Keratinocyte (primary cell): ENCODE measurements around the gene MYL7. TPM values are rescaled to one million over a fixed set of nuclear protein-coding genes. Genes with fewer than 3 reads are reported as not detected.

ENCODE experiments used
- DNase-seq: peaks from one replicate; pipeline ENCODE4 v3.0.0-alpha.2; 2011; ENCODE audit warnings: low read depth, missing footprints, low spot score
- FAIRE-seq: peaks from 2 replicates; lab custom pipeline; 2011; peaks lifted over from hg19 to GRCh38; lab: Jason Lieb, UNC
- H2AFZ ChIP-seq: 2 replicates; pipeline ENCODE4 v1.6.0; 2012; ENCODE audit warnings: low read length, control low read depth, inconsistent platforms; ENCODE audit not compliant: control insufficient read depth
- H3K27ac ChIP-seq: 2 replicates; pipeline ENCODE4 v1.5.1; 2011; ENCODE audit warnings: low read length; ENCODE audit not compliant: control insufficient read depth, insufficient read depth
- H3K27me3 ChIP-seq: 3 replicates; pipeline ENCODE4 v1.6.0; 2011; ENCODE audit warnings: low read length; ENCODE audit not compliant: control insufficient read depth, insufficient read depth; ENCODE audit errors: extremely low read depth
- H3K36me3 ChIP-seq, 2 experiments: 2 replicates in 1 of 2; 3 replicates in 1 of 2; pipeline ENCODE4 v1.5.1; 2011; ENCODE audit warnings: low read length in 2 of 2, mild to moderate bottlenecking in 1 of 2; ENCODE audit not compliant: control insufficient read depth in 2 of 2, insufficient read depth in 2 of 2; ENCODE audit errors: extremely low read depth in 1 of 2
- H3K4me1 ChIP-seq: 3 replicates; pipeline ENCODE4 v1.5.1; 2011; ENCODE audit warnings: low read length; ENCODE audit not compliant: control insufficient read depth, insufficient read depth; ENCODE audit errors: extremely low read depth
- H3K4me2 ChIP-seq: 3 replicates; pipeline ENCODE4 v1.6.0; 2011; ENCODE audit warnings: low read depth, low read length; ENCODE audit not compliant: control insufficient read depth, insufficient read depth; ENCODE audit errors: extremely low read depth
- H3K4me3 ChIP-seq, 3 experiments: fragments of 200-600 bp in 1 of 3; sonication (generic) in 1 of 3; 2 replicates in 2 of 3; 3 replicates in 1 of 3; pipeline ENCODE4 v1.5.1; 2011 to 2016; ENCODE audit warnings: low read length in 3 of 3, mild to moderate bottlenecking in 3 of 3, control low read depth in 2 of 3, inconsistent platforms in 1 of 3, low read depth in 1 of 3, mixed read lengths in 1 of 3, mixed run types in 1 of 3, moderate library complexity in 1 of 3; ENCODE audit not compliant: control insufficient read depth in 2 of 3, insufficient read depth in 2 of 3; ENCODE audit errors: extremely low read depth in 1 of 3
- H3K79me2 ChIP-seq: 2 replicates; pipeline ENCODE4 v1.6.0; 2012; ENCODE audit warnings: low read length; ENCODE audit not compliant: control insufficient read depth, insufficient read depth
- H3K9ac ChIP-seq: 3 replicates; pipeline ENCODE4 v1.6.0; 2011; ENCODE audit warnings: low read length; ENCODE audit not compliant: control insufficient read depth, insufficient read depth; ENCODE audit errors: extremely low read depth
- H3K9me1 ChIP-seq: 3 replicates; pipeline ENCODE4 v1.6.0; 2011; ENCODE audit warnings: low read length; ENCODE audit not compliant: control insufficient read depth, insufficient read depth; ENCODE audit errors: extremely low read depth
- H3K9me3 ChIP-seq: 2 replicates; pipeline ENCODE4 v1.5.1; 2012; ENCODE audit warnings: low read depth, low read length; ENCODE audit not compliant: control insufficient read depth
- H4K20me1 ChIP-seq: 3 replicates; pipeline ENCODE4 v1.6.0; 2011; ENCODE audit warnings: low read length; ENCODE audit not compliant: control insufficient read depth, insufficient read depth; ENCODE audit errors: extremely low read depth
- CTCF ChIP-seq, 3 experiments: IDR thresholded peaks in 1 of 3; conservative IDR thresholded peaks in 1 of 3; optimal IDR thresholded peaks in 1 of 3; 2 replicates in 2 of 3; 3 replicates in 1 of 3; pipeline versions ENCODE3 to v1.5.1; 2011; ENCODE audit warnings: low read length in 3 of 3, mild to moderate bottlenecking in 3 of 3, moderate library complexity in 2 of 3, control low read depth in 1 of 3, inconsistent platforms in 1 of 3; ENCODE audit not compliant: insufficient read depth in 2 of 3; ENCODE audit errors: extremely low read depth in 1 of 3
- EZH2 ChIP-seq: IDR thresholded peaks from one replicate; pipeline ENCODE4 v1.6.1; 2012; ENCODE audit warnings: inconsistent platforms, mild to moderate bottlenecking, low read length, moderate library complexity
- dilution Hi-C: fragments of 300-500 bp; cut with MboI; formaldehyde crosslinking; loops from one replicate; pipeline ENCODE4 v1.7.0; 2020; ENCODE audit warnings: low sequenced_read_pairs; ENCODE audit not compliant: extremely low pct_ligation_motif_present
- polyA plus RNA-seq, 5 experiments: library from polyadenylated mRNA; depleted of rRNA in 3 of 5; stranded (reverse) in 3 of 5; stranded (forward) in 1 of 5; unstranded in 1 of 5; fragments of >200 nt; gene quantifications; 1 replicate in 1 of 5; 2 replicates in 3 of 5; 3 replicates in 1 of 5; pipeline versions ENCODE4 v1.2.1 to v1.2.3, GENCODE V29; 2011 to 2012; ENCODE audit warnings: missing spikeins in 2 of 5, low read depth in 1 of 5, low replicate concordance in 1 of 5

The MYL7 gene
- polyA plus RNA-seq, 1 donor (not counting 4 experiments of a cell fraction or from before 2014, with no cell fraction given): 0.59 TPM

- Histone ChIP-seq H3K27ac (no peak overlapping the region), H3K9me1 (no peaks in the 10 kb centered on the region), H3K79me2 (no peaks in the 10 kb centered on the region), H3K4me3 (no peak overlapping the region), H3K36me3 (no peaks in the 10 kb centered on the region), H2AFZ (no peak overlapping the region), H4K20me1 (no peaks in the 10 kb centered on the region), H3K4me2 (no peak overlapping the region), H3K27me3 (peaks cover 7% of the 10 kb centered on the region), H3K9me3 (peaks cover 9% of the 10 kb centered on the region), H3K4me1 (peaks cover 15% of the 10 kb centered on the region), H3K9ac (no peak overlapping the region)
- dilution Hi-C loops: no loop called here
- FAIRE-seq: no peak
- TF ChIP-seq CTCF (optimal IDR thresholded peaks at IDR 0.05 in 1 of 3, IDR thresholded peaks at IDR 0.05 in 1 of 3, conservative IDR thresholded peaks at IDR 0.05 in 1 of 3; ENCODE audit: extremely low read depth in 1 of 3, insufficient read depth in 2 of 3, low read length in 3 of 3) (no peak), EZH2 (no peak)
- no peak for DNase-seq
Measured at GRCh38 chr7:44182827-44183226, 41.7 kb upstream of the MYL7 start.

DNA sequence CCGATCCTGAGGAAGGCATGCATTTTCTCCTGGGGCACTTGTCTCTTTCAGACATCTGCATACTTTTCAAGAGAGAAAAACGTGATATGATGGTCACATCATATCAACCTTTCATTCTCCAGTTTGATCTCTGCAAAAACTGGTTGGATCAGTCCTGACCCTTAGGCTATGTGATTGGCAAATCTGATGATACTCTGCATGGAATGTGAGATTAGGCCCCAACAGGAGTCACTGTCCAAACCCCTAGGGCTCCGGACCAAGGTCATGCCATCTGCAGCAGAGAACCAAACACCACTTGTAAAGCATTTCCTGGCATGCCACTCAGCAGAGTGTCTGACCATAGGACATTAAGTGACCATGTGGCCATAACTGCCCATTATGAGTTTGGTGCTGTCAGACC is 39.5 kb upstream of the MYL7 start:
- FAIRE-seq (no peak), DNase-seq (no peak)
- H3K79me2 ChIP-seq: no peaks in the 10 kb centered on the region
- H3K9me1 ChIP-seq: no peaks in the 10 kb centered on the region
- no peaks in the 10 kb centered on the region for H4K20me1 ChIP-seq
- H3K27me3 ChIP-seq: peaks cover 8% of the 10 kb centered on the region
- no peak overlapping the region for H2AFZ ChIP-seq
- peaks cover 9% of the 10 kb centered on the region for H3K9me3 ChIP-seq
- H3K27ac ChIP-seq: no peak overlapping the region
- no peak overlapping the region for H3K4me2 ChIP-seq
- H3K4me1 ChIP-seq: peaks cover 15% of the 10 kb centered on the region
- no peak for TF ChIP-seq EZH2
- no peak for TF ChIP-seq CTCF (optimal IDR thresholded peaks at IDR 0.05 in 1 of 3, IDR thresholded peaks at IDR 0.05 in 1 of 3, conservative IDR thresholded peaks at IDR 0.05 in 1 of 3; ENCODE audit: extremely low read depth in 1 of 3, insufficient read depth in 2 of 3, low read length in 3 of 3)
- no peaks in the 10 kb centered on the region for H3K36me3 ChIP-seq
- no peak overlapping the region for H3K9ac ChIP-seq
- H3K4me3 ChIP-seq: no peak overlapping the region
- dilution Hi-C loops: no loop called here
